OCI-LY1 (cell line): ENCODE results near the gene PER1.
A peak's percentile ranks its signal among the peaks of the same experiment; 100 is the strongest.

Source experiments
- H2AFZ ChIP-seq: fragments of 200-600 bp; sonication (generic), shearing (Covaris generic); 2 replicates; pipeline ENCODE4 v1.6.0; 2014; ENCODE audit warnings: antibody characterized with exemption, mild to moderate bottlenecking, low read length
- H3F3A ChIP-seq: fragments of 200-600 bp; sonication (generic), shearing (Covaris generic); 2 replicates; pipeline ENCODE4 v1.6.0; 2014; ENCODE audit warnings: mild to moderate bottlenecking, antibody characterized with exemption, low read length, moderate library complexity; ENCODE audit not compliant: insufficient read depth
- H3K27ac ChIP-seq: fragments of 200-600 bp; sonication (generic); 2 replicates; pipeline ENCODE4 v1.5.1; 2014; ENCODE audit warnings: low read length, mixed run types, mild to moderate bottlenecking, low read depth; ENCODE audit not compliant: poor library complexity, severe bottlenecking
- H3K27me3 ChIP-seq: fragments of 200-600 bp; sonication (generic); 2 replicates; pipeline ENCODE4 v1.6.0; 2014; ENCODE audit warnings: antibody characterized with exemption, mild to moderate bottlenecking, low read length, moderate library complexity; ENCODE audit not compliant: insufficient read depth
- H3K36me3 ChIP-seq: fragments of 200-600 bp; sonication (generic); 2 replicates; pipeline ENCODE4 v1.6.1; 2014; ENCODE audit warnings: mild to moderate bottlenecking, antibody characterized with exemption, low read length, moderate library complexity, mixed read lengths; ENCODE audit not compliant: insufficient read depth
- H3K4me1 ChIP-seq: fragments of 200-600 bp; sonication (generic); 2 replicates; pipeline ENCODE4 v1.5.1; 2014; ENCODE audit warnings: mild to moderate bottlenecking, low read length, moderate library complexity; ENCODE audit not compliant: insufficient read depth, severe bottlenecking
- H3K4me2 ChIP-seq: fragments of 200-600 bp; sonication (generic), shearing (Covaris generic); 2 replicates; pipeline ENCODE4 v1.6.1; 2014; ENCODE audit warnings: low read length
- H3K4me3 ChIP-seq: fragments of 200-600 bp; sonication (generic); 2 replicates; pipeline ENCODE4 v1.5.1; 2014; ENCODE audit warnings: low read length, low read depth, mild to moderate bottlenecking, mixed read lengths; ENCODE audit not compliant: poor library complexity, severe bottlenecking
- H3K79me2 ChIP-seq: fragments of 200-600 bp; shearing (Covaris generic); 2 replicates; pipeline ENCODE4 v1.6.1; 2016; ENCODE audit warnings: mixed run types, low read length, mixed read lengths; ENCODE audit not compliant: insufficient read depth
- H3K9ac ChIP-seq: fragments of 200-600 bp; sonication (generic), shearing (Covaris generic); 2 replicates; pipeline ENCODE4 v1.6.1; 2014; ENCODE audit warnings: mild to moderate bottlenecking, low read length, mixed read lengths
- H3K9me2 ChIP-seq: fragments of 200-600 bp; sonication (generic), shearing (Covaris generic); 2 replicates; pipeline ENCODE4 v1.6.1; 2014; ENCODE audit warnings: low read depth, mild to moderate bottlenecking, low read length, mixed read lengths
- H3K9me3 ChIP-seq: fragments of 200-600 bp; shearing (Covaris generic); 2 replicates; pipeline ENCODE4 v1.6.1; 2014; ENCODE audit warnings: low read length, mixed read lengths
- H4K20me1 ChIP-seq: fragments of 200-600 bp; sonication (generic), shearing (Covaris generic); 2 replicates; pipeline ENCODE4 v1.6.0; 2016; ENCODE audit warnings: mild to moderate bottlenecking, low read length; ENCODE audit not compliant: insufficient read depth
- EZH2 ChIP-seq: fragments of 200-600 bp; sonication (generic), shearing (Covaris generic); IDR thresholded peaks from 2 replicates; pipeline ENCODE4 v1.8.0; 2017; ENCODE audit warnings: borderline replicate concordance, mixed run types, mild to moderate bottlenecking, antibody characterized with exemption, low read length, moderate library complexity, mixed read lengths
- TF ChIP-seq, protein P1 (sequence below): fragments of 200-600 bp; sonication (generic), shearing (Covaris generic); IDR thresholded peaks from 2 replicates; pipeline ENCODE4 v1.5.1; 2017; ENCODE audit warnings: mild to moderate bottlenecking, antibody characterized with exemption, low read length, moderate library complexity, mixed read lengths

Gene PER1

DNA sequence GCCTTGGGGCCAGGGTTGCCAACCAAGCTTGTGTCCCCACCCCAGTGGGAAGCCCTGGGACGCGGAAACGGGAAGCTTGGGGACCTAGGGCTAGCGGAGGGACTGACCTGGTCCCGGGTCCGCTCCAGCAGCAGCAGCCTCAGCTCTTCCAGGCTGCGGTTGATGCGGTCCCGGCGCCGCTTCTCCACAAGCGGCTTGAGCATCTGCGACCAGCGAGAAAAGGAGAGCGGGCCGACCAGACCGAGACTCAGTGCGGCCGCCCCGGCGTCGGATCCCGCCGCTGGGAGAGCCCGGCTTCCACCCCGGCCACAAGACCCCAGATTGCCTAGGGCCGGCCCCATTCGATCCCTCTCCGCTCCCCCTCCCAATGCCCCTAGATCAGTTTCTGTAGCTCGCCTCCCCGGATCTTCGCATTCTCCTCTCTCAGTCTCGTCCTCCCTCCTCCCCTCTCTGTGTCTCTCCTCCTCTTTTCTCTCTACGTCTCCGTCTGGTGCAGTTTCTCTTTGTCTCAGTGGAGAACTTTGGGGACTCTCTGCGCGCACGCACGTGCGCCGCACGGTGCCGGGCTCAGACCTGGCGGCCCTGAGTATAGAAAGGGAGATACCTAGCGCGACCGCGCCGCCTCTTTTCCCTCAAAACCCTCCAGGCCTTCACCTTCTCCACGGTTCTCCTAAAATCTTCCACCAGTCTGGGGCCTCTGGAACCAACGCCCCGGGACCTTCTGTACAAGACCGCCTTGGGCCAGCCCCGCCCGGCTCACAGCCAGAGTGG, 29.1 kb downstream of the PER1 start:
- Histone ChIP-seq H3K27me3 (peaks cover 6% of the 10 kb centered on the region), H3K9me2 (no peaks in the 10 kb centered on the region), H4K20me1 (no peaks in the 10 kb centered on the region), H2AFZ (no peak overlapping the region), H3K27ac (no peak overlapping the region), H3K9me3 (no peaks in the 10 kb centered on the region), H3K4me2 (peak overlapping the region; percentile 88), H3K4me3 (peak overlapping the region; percentile 98), H3K9ac (peak overlapping the region; percentile 35; the same call in 1 of the 2 replicates), H3K79me2 (no peaks in the 10 kb centered on the region), H3K36me3 (no peaks in the 10 kb centered on the region), H3F3A (peaks cover 12% of the 10 kb centered on the region), H3K4me1 (peaks cover 63% of the 10 kb centered on the region)
- TF ChIP-seq EZH2 = no peak
- TF ChIP-seq, protein P1, sequence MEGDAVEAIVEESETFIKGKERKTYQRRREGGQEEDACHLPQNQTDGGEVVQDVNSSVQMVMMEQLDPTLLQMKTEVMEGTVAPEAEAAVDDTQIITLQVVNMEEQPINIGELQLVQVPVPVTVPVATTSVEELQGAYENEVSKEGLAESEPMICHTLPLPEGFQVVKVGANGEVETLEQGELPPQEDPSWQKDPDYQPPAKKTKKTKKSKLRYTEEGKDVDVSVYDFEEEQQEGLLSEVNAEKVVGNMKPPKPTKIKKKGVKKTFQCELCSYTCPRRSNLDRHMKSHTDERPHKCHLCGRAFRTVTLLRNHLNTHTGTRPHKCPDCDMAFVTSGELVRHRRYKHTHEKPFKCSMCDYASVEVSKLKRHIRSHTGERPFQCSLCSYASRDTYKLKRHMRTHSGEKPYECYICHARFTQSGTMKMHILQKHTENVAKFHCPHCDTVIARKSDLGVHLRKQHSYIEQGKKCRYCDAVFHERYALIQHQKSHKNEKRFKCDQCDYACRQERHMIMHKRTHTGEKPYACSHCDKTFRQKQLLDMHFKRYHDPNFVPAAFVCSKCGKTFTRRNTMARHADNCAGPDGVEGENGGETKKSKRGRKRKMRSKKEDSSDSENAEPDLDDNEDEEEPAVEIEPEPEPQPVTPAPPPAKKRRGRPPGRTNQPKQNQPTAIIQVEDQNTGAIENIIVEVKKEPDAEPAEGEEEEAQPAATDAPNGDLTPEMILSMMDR = no peak

DNA sequence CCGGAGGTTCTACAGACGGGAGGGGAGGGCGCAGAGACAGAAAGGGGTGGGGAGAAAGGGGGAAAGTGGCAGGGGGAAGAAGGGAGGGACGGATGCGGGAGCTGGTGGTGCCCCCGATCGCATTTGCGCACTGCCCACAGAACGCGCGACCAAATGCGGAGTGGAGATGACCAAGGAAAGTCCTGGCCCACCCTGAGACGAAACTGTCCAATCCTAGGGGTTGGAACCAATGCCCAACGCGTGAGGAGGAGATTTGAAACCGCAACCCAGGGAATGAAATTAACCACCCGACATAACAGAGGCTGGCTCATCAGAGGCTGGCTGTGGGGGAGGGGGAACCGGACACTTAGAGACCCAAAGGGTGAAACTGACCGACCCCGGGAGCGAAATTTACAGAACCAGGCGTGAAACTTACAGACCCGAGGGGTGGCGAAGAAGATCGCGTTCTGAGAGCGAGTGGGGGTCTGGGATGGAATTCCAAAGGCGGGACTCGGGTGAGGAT, 29.7 kb downstream of the PER1 start:
- Histone ChIP-seq H3K9ac (peak overlapping the region; percentile 35; the same call in 1 of the 2 replicates), H3F3A (peaks cover 12% of the 10 kb centered on the region), H3K27me3 (peaks cover 11% of the 10 kb centered on the region), H3K79me2 (no peaks in the 10 kb centered on the region), H3K4me3 (peak overlapping the region; percentile 98), H4K20me1 (no peaks in the 10 kb centered on the region), H3K9me2 (no peaks in the 10 kb centered on the region), H3K27ac (no peak overlapping the region), H3K4me2 (peak overlapping the region; percentile 88), H3K4me1 (peaks cover 70% of the 10 kb centered on the region), H2AFZ (no peak overlapping the region), H3K9me3 (no peaks in the 10 kb centered on the region), H3K36me3 (no peaks in the 10 kb centered on the region)
- TF ChIP-seq, protein P1 = no peak

DNA sequence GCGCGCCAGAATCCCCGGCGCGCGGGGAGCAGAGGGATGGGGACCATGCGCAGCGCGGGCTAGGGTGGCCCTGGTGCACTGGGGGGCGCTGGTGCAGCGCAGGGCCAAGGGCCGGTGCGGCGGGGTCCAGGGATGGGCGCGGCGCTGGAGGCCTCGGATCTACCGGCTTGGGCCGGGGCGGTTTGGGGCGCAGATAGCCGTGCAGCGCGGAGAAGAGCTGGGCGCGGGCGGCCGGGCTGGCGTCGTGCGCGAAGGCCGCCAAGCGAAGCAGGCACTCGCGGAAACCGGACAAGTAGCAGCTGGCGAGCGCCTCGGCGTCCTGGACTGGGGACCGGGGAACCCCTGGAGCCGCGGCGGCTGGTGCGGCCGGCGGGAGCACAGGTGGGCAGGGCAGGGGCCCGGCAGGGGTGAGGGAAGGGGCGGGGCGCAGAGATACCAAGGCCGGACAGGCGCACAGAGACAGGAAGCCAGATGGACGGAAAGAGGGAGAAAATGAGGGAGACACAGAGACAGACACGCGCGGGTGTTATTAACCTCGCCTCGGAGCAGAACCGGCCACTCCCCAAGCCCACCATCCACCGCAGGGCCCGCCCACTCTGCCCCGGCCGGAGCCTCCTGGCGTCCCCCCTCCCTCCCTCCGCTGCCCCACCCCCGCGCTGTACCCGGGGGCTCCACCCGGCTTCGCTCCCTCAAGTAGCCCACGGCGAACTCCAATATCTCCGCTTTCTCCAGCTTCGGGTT, 30.4 kb downstream of the PER1 start:
- no peaks in the 10 kb centered on the region for H3K79me2 ChIP-seq
- no peak overlapping the region for H3K27ac ChIP-seq
- H4K20me1 ChIP-seq = no peaks in the 10 kb centered on the region
- H3K27me3 ChIP-seq = peaks cover 13% of the 10 kb centered on the region
- H3F3A ChIP-seq = peaks cover 9% of the 10 kb centered on the region
- H2AFZ ChIP-seq = no peak overlapping the region
- peaks cover 66% of the 10 kb centered on the region for H3K4me1 ChIP-seq
- H3K9ac ChIP-seq = peak overlapping the region; percentile 35; the same call in 1 of the 2 replicates
- TF ChIP-seq, protein P1 = peak; percentile 67
- TF ChIP-seq EZH2 = no peak
- H3K9me2 ChIP-seq = no peaks in the 10 kb centered on the region
- H3K4me2 ChIP-seq = peak overlapping the region; percentile 88
- H3K9me3 ChIP-seq = no peaks in the 10 kb centered on the region
- peak overlapping the region; percentile 98 for H3K4me3 ChIP-seq
- H3K36me3 ChIP-seq = no peaks in the 10 kb centered on the region
